HepG2 (cell line): ENCODE data around the gene EHD1. TPM values are rescaled to one million over a fixed set of nuclear protein-coding genes. Genes with fewer than 3 reads are reported as not detected.

Source experiments
- AHR ChIP-seq: IDR thresholded peaks from 2 replicates; pipeline ENCODE4 v1.6.1; 2018; ENCODE audit warnings: missing genetic modification reagents, missing compliant biosample characterization
- GATAD1 ChIP-seq: IDR thresholded peaks from 2 replicates; pipeline ENCODE4 v1.6.1; 2016; ENCODE audit warnings: missing genetic modification reagents, missing compliant biosample characterization
- MED8 ChIP-seq: sonication (generic); formaldehyde crosslinking; IDR thresholded peaks from 2 replicates; pipeline ENCODE4 v1.8.1; 2023; ENCODE audit warnings: mild to moderate bottlenecking, missing genetic modification reagents; ENCODE audit not compliant: insufficient replicate concordance
- PHF5A ChIP-seq: IDR thresholded peaks from one replicate; pipeline ENCODE4 v1.6.1; 2018; ENCODE audit warnings: low read depth, missing genetic modification reagents; ENCODE audit not compliant: unreplicated experiment
- RARA ChIP-seq: IDR thresholded peaks from 2 replicates; pipeline ENCODE4 v1.6.1; 2016; ENCODE audit warnings: missing genetic modification reagents, missing compliant biosample characterization
- SALL1 ChIP-seq: sonication (generic); formaldehyde crosslinking; IDR thresholded peaks from 2 replicates; pipeline ENCODE4 v1.8.0; 2022; ENCODE audit warnings: mild to moderate bottlenecking, missing genetic modification reagents
- ZNF337 ChIP-seq: sonication (generic); formaldehyde crosslinking; IDR thresholded peaks from 2 replicates; pipeline ENCODE4 v1.5.1; 2020; ENCODE audit warnings: missing genetic modification reagents, low read depth, mild to moderate bottlenecking, borderline replicate concordance
- ZNF567 ChIP-seq: sonication (generic); formaldehyde crosslinking; IDR thresholded peaks from 2 replicates; pipeline ENCODE4 v1.8.1; 2023; ENCODE audit warnings: mild to moderate bottlenecking, missing genetic modification reagents, borderline replicate concordance
- polyA plus RNA-seq, 8 experiments: library from polyadenylated mRNA; depleted of rRNA in 3 of 8; stranded (reverse) in 7 of 8; unstranded in 1 of 8; fragments of >200 nt; fragmentation: Illumina TruSeq in 4 of 8; extraction: Trizol in 4 of 8; gene quantifications; 2 replicates each; pipeline versions ENCODE4 v1.2.1 to v1.2.3, GENCODE V29; 2011 to 2016; ENCODE audit warnings: low read depth in 4 of 8, missing spikeins in 1 of 8, mixed read lengths in 1 of 8; ENCODE audit not compliant: insufficient read depth in 1 of 8
- total RNA-seq, 5 experiments: library from RNA; depleted of rRNA; stranded (reverse); fragments of >200 nt; fragmentation: Illumina TruSeq; extraction: Trizol; gene quantifications; 2 replicates each; pipeline ENCODE4 v1.2.3, GENCODE V29; 2016; ENCODE audit warnings: low read depth in 1 of 5
- TF ChIP-seq, protein P1 (sequence below): sonication (generic); formaldehyde crosslinking; IDR thresholded peaks from 2 replicates; pipeline ENCODE4 v1.4.0; 2020; ENCODE audit warnings: missing genetic modification reagents, borderline replicate concordance
- TF ChIP-seq, protein P2 (sequence below): sonication (generic); formaldehyde crosslinking; IDR thresholded peaks from 2 replicates; pipeline ENCODE4 v1.4.0; 2020; ENCODE audit warnings: mild to moderate bottlenecking, missing genetic modification reagents
- TF ChIP-seq, protein P3 (sequence below): sonication (generic); formaldehyde crosslinking; IDR thresholded peaks from 2 replicates; pipeline ENCODE4 v1.8.1; 2023; ENCODE audit warnings: mild to moderate bottlenecking, missing genetic modification reagents
- TF ChIP-seq, protein P4 (sequence below): sonication (generic); formaldehyde crosslinking; IDR thresholded peaks from 2 replicates; pipeline ENCODE4 v1.5.0; 2020; ENCODE audit warnings: missing genetic modification reagents
- TF ChIP-seq, protein P5 (sequence below): sonication (generic); formaldehyde crosslinking; IDR thresholded peaks from 2 replicates; pipeline ENCODE4 v1.8.0; 2022; ENCODE audit warnings: mild to moderate bottlenecking, missing genetic modification reagents; ENCODE audit not compliant: insufficient replicate concordance
- TF ChIP-seq, protein P6 (sequence below): sonication (generic); formaldehyde crosslinking; IDR thresholded peaks from 2 replicates; pipeline ENCODE4 v1.4.0; 2020; ENCODE audit warnings: missing genetic modification reagents
- TF ChIP-seq, protein P7 (sequence below): fragments of 450-650 bp; IDR thresholded peaks from 2 replicates; pipeline ENCODE4 v1.6.1; 2016

The EHD1 gene
- total and polyA plus RNA-seq, 2 of the 13 experiments (the other 11 are each of a cell fraction or from before 2014, with no cell fraction given): 23.6 to 26.6 TPM

DNA sequence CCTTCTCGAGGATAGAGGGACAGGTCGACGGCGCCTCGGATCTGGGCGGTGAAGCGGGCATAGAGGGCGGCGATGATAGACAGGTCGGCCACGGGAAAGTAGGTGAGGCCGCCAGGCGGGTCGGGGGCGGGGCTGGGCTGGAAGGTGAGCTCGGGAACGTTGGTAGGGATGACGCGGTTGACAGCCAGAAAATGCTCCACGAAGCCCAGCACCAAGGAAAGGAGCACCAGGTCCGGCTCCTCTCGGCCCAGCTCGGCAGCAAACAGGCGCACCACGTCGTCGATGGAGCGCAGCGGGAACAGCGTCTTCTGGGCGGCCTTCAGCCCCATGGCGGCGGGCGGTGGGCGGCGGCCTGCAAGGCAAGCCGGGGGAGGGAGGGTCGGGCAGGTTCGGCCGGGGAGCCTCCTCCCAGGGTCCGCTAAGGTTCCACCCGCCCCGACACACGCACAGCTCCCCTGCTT, 68.6 kb downstream of the EHD1 start (continued):
- TF ChIP-seq, protein P1, sequence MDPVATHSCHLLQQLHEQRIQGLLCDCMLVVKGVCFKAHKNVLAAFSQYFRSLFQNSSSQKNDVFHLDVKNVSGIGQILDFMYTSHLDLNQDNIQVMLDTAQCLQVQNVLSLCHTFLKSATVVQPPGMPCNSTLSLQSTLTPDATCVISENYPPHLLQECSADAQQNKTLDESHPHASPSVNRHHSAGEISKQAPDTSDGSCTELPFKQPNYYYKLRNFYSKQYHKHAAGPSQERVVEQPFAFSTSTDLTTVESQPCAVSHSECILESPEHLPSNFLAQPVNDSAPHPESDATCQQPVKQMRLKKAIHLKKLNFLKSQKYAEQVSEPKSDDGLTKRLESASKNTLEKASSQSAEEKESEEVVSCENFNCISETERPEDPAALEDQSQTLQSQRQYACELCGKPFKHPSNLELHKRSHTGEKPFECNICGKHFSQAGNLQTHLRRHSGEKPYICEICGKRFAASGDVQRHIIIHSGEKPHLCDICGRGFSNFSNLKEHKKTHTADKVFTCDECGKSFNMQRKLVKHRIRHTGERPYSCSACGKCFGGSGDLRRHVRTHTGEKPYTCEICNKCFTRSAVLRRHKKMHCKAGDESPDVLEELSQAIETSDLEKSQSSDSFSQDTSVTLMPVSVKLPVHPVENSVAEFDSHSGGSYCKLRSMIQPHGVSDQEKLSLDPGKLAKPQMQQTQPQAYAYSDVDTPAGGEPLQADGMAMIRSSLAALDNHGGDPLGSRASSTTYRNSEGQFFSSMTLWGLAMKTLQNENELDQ (CRISPR knock-in tag): no peak
- TF ChIP-seq, protein P2, sequence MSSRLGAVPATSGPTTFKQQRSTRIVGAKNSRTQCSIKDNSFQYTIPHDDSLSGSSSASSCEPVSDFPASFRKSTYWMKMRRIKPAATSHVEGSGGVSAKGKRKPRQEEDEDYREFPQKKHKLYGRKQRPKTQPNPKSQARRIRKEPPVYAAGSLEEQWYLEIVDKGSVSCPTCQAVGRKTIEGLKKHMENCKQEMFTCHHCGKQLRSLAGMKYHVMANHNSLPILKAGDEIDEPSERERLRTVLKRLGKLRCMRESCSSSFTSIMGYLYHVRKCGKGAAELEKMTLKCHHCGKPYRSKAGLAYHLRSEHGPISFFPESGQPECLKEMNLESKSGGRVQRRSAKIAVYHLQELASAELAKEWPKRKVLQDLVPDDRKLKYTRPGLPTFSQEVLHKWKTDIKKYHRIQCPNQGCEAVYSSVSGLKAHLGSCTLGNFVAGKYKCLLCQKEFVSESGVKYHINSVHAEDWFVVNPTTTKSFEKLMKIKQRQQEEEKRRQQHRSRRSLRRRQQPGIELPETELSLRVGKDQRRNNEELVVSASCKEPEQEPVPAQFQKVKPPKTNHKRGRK (CRISPR knock-in tag): 0 out of 2 replicates have a peak, but pooled peaks have one; percentile 34
- TF ChIP-seq SALL1 (CRISPR knock-in tag): 0 out of 2 replicates have a peak, but pooled peaks have one; percentile 6
- TF ChIP-seq, protein P3, sequence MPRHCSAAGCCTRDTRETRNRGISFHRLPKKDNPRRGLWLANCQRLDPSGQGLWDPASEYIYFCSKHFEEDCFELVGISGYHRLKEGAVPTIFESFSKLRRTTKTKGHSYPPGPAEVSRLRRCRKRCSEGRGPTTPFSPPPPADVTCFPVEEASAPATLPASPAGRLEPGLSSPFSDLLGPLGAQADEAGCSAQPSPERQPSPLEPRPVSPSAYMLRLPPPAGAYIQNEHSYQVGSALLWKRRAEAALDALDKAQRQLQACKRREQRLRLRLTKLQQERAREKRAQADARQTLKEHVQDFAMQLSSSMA (CRISPR knock-in tag): 0 out of 2 replicates have a peak, but pooled peaks have one; percentile 5
- TF ChIP-seq RARA (CRISPR knock-in tag): no peak
- 0 out of 2 replicates have a peak, but pooled peaks have one; percentile 43 for TF ChIP-seq ZNF567 (CRISPR knock-in tag)
- TF ChIP-seq, protein P4, sequence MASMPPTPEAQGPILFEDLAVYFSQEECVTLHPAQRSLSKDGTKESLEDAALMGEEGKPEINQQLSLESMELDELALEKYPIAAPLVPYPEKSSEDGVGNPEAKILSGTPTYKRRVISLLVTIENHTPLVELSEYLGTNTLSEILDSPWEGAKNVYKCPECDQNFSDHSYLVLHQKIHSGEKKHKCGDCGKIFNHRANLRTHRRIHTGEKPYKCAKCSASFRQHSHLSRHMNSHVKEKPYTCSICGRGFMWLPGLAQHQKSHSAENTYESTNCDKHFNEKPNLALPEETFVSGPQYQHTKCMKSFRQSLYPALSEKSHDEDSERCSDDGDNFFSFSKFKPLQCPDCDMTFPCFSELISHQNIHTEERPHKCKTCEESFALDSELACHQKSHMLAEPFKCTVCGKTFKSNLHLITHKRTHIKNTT (CRISPR knock-in tag): no peak
- TF ChIP-seq, protein P5, sequence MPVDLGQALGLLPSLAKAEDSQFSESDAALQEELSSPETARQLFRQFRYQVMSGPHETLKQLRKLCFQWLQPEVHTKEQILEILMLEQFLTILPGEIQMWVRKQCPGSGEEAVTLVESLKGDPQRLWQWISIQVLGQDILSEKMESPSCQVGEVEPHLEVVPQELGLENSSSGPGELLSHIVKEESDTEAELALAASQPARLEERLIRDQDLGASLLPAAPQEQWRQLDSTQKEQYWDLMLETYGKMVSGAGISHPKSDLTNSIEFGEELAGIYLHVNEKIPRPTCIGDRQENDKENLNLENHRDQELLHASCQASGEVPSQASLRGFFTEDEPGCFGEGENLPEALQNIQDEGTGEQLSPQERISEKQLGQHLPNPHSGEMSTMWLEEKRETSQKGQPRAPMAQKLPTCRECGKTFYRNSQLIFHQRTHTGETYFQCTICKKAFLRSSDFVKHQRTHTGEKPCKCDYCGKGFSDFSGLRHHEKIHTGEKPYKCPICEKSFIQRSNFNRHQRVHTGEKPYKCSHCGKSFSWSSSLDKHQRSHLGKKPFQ (CRISPR knock-in tag): no peak
- TF ChIP-seq, protein P6, sequence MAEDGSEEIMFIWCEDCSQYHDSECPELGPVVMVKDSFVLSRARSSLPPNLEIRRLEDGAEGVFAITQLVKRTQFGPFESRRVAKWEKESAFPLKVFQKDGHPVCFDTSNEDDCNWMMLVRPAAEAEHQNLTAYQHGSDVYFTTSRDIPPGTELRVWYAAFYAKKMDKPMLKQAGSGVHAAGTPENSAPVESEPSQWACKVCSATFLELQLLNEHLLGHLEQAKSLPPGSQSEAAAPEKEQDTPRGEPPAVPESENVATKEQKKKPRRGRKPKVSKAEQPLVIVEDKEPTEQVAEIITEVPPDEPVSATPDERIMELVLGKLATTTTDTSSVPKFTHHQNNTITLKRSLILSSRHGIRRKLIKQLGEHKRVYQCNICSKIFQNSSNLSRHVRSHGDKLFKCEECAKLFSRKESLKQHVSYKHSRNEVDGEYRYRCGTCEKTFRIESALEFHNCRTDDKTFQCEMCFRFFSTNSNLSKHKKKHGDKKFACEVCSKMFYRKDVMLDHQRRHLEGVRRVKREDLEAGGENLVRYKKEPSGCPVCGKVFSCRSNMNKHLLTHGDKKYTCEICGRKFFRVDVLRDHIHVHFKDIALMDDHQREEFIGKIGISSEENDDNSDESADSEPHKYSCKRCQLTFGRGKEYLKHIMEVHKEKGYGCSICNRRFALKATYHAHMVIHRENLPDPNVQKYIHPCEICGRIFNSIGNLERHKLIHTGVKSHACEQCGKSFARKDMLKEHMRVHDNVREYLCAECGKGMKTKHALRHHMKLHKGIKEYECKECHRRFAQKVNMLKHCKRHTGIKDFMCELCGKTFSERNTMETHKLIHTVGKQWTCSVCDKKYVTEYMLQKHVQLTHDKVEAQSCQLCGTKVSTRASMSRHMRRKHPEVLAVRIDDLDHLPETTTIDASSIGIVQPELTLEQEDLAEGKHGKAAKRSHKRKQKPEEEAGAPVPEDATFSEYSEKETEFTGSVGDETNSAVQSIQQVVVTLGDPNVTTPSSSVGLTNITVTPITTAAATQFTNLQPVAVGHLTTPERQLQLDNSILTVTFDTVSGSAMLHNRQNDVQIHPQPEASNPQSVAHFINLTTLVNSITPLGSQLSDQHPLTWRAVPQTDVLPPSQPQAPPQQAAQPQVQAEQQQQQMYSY: no peak
- TF ChIP-seq, protein P7, sequence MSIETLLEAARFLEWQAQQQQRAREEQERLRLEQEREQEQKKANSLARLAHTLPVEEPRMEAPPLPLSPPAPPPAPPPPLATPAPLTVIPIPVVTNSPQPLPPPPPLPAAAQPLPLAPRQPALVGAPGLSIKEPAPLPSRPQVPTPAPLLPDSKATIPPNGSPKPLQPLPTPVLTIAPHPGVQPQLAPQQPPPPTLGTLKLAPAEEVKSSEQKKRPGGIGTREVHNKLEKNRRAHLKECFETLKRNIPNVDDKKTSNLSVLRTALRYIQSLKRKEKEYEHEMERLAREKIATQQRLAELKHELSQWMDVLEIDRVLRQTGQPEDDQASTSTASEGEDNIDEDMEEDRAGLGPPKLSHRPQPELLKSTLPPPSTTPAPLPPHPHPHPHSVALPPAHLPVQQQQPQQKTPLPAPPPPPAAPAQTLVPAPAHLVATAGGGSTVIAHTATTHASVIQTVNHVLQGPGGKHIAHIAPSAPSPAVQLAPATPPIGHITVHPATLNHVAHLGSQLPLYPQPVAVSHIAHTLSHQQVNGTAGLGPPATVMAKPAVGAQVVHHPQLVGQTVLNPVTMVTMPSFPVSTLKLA: no peak
- TF ChIP-seq ZNF337 (CRISPR knock-in tag): no peak
- no peak for TF ChIP-seq MED8
- TF ChIP-seq AHR: no peak
- TF ChIP-seq PHF5A (CRISPR knock-in tag): no peak
- no peak for TF ChIP-seq GATAD1 (CRISPR knock-in tag)
